Neural progenitor cell (in vitro differentiated cells): ENCODE data around the gene AKR7A3. TPM values are rescaled to one million over a fixed set of nuclear protein-coding genes. Genes with fewer than 3 reads are reported as not detected.

Experiments used
- DNase-seq: peaks from one replicate; pipeline ENCODE4 v3.0.0-alpha.2; 2016; ENCODE audit warnings: low spot score
- H2AFZ ChIP-seq: fragments of 200-600 bp; sonication (generic); replicated peaks from 2 replicates; pipeline ENCODE4 v1.6.1; 2016; ENCODE audit warnings: antibody characterized with exemption
- H3F3A ChIP-seq: fragments of 200-600 bp; sonication (generic); 2 replicates; pipeline ENCODE4 v1.6.1; 2016; ENCODE audit warnings: antibody characterized with exemption, low read depth
- H3K27ac ChIP-seq: fragments of 200-600 bp; sonication (generic); 2 replicates; pipeline ENCODE4 v1.5.1; 2016; ENCODE audit warnings: mild to moderate bottlenecking
- H3K27me3 ChIP-seq: fragments of 200-600 bp; sonication (generic); 2 replicates; pipeline ENCODE4 v1.6.1; 2016; ENCODE audit warnings: mild to moderate bottlenecking, moderate library complexity
- H3K36me3 ChIP-seq: fragments of 200-600 bp; sonication (generic); 2 replicates; pipeline ENCODE4 v1.5.1; 2016
- H3K4me1 ChIP-seq: fragments of 200-600 bp; sonication (generic); 2 replicates; pipeline ENCODE4 v1.6.1; 2016; ENCODE audit warnings: mixed run types
- H3K4me2 ChIP-seq: fragments of 200-600 bp; sonication (generic); 2 replicates; pipeline ENCODE4 v1.6.1; 2016
- H3K4me3 ChIP-seq: fragments of 200-600 bp; sonication (generic); 2 replicates; pipeline ENCODE4 v1.5.1; 2016
- H3K79me2 ChIP-seq: fragments of 200-600 bp; sonication (generic); 2 replicates; pipeline ENCODE4 v1.6.1; 2016; ENCODE audit warnings: low read depth
- H3K9ac ChIP-seq: fragments of 200-600 bp; sonication (generic); 2 replicates; pipeline ENCODE4 v1.6.1; 2016
- H3K9me3 ChIP-seq: fragments of 200-600 bp; sonication (generic); 2 replicates; pipeline ENCODE4 v1.5.1; 2016; ENCODE audit warnings: low read depth
- H4K20me1 ChIP-seq: fragments of 200-600 bp; sonication (generic); 2 replicates; pipeline ENCODE4 v1.6.1; 2016; ENCODE audit warnings: low read depth
- H3K27ac Mint-ChIP-seq: 3 replicates; pipeline ENCODE4 v1.8.0; 2021; ENCODE audit warnings: mixed read lengths
- H3K27me3 Mint-ChIP-seq: 2 replicates; pipeline ENCODE4 v1.8.0; 2022; ENCODE audit warnings: low read depth, mild to moderate bottlenecking, inconsistent platforms, moderate library complexity, mixed read lengths; ENCODE audit not compliant: insufficient read depth
- H3K36me3 Mint-ChIP-seq: 3 replicates; pipeline ENCODE4 v1.8.0; 2021; ENCODE audit warnings: mixed read lengths
- H3K4me1 Mint-ChIP-seq: 3 replicates; pipeline ENCODE4 v1.8.0; 2021; ENCODE audit warnings: mixed read lengths
- H3K4me3 Mint-ChIP-seq: 3 replicates; pipeline ENCODE4 v1.8.0; 2021; ENCODE audit warnings: mild to moderate bottlenecking, moderate library complexity, mixed read lengths
- H3K9me3 Mint-ChIP-seq: 3 replicates; pipeline ENCODE4 v1.8.0; 2020; ENCODE audit warnings: mixed read lengths
- CTCF ChIP-seq: fragments of 200-600 bp; sonication (generic); IDR thresholded peaks from 2 replicates; pipeline ENCODE4 v1.5.1; 2017; ENCODE audit warnings: antibody characterized with exemption, mild to moderate bottlenecking
- EZH2 ChIP-seq: fragments of 200-600 bp; sonication (generic); IDR thresholded peaks from 2 replicates; pipeline ENCODE4 v1.6.1; 2017; ENCODE audit warnings: antibody characterized with exemption, mild to moderate bottlenecking, moderate library complexity
- EZH2phosphoT487 ChIP-seq: fragments of 200-600 bp; sonication (generic); IDR thresholded peaks from 2 replicates; pipeline ENCODE4 v1.6.1; 2017; ENCODE audit warnings: antibody characterized with exemption
- total RNA-seq: library from RNA; depleted of rRNA; stranded (reverse); fragments of >200 nt; gene quantifications from 2 replicates; pipeline ENCODE4 v1.2.3, GENCODE V29; 2015; ENCODE audit warnings: low replicate concordance

The AKR7A3 gene
- total RNA-seq, 1 donor from 2014 or later: not detected

- Histone ChIP-seq H3K27ac (no peak overlapping the region), H3K79me2 (peaks cover 39% of the 10 kb centered on the region), H3K9me3 (no peaks in the 10 kb centered on the region), H3K27me3 (no peaks in the 10 kb centered on the region), H2AFZ (peak overlapping the region; percentile 75), H3K9ac (peak overlapping the region; percentile 86), H3K36me3 (no peaks in the 10 kb centered on the region), H3F3A (no peaks in the 10 kb centered on the region), H3K4me2 (peak overlapping the region; percentile 97), H3K4me3 (peak overlapping the region; percentile 72), H3K4me1 (peaks cover 7% of the 10 kb centered on the region), H4K20me1 (peaks cover 46% of the 10 kb centered on the region)
- DNase-seq: no peak
- peak overlapping the region; percentile 80 for H3K4me3 Mint-ChIP-seq
- H3K9me3 Mint-ChIP-seq: no peaks in the 10 kb centered on the region
- peaks cover 37% of the 10 kb centered on the region for H3K4me1 Mint-ChIP-seq
- H3K36me3 Mint-ChIP-seq: peaks cover 8% of the 10 kb centered on the region
- no peak for TF ChIP-seq CTCF
- TF ChIP-seq EZH2: no peak
- no peak for TF ChIP-seq EZH2phosphoT487
- peak overlapping the region; percentile 13 for H3K27ac Mint-ChIP-seq
- H3K27me3 Mint-ChIP-seq: peaks cover 2% of the 10 kb centered on the region
These were observed 24.4 kb upstream of the AKR7A3 start for GRCh38 chr1:19312782-19313635.

DNA sequence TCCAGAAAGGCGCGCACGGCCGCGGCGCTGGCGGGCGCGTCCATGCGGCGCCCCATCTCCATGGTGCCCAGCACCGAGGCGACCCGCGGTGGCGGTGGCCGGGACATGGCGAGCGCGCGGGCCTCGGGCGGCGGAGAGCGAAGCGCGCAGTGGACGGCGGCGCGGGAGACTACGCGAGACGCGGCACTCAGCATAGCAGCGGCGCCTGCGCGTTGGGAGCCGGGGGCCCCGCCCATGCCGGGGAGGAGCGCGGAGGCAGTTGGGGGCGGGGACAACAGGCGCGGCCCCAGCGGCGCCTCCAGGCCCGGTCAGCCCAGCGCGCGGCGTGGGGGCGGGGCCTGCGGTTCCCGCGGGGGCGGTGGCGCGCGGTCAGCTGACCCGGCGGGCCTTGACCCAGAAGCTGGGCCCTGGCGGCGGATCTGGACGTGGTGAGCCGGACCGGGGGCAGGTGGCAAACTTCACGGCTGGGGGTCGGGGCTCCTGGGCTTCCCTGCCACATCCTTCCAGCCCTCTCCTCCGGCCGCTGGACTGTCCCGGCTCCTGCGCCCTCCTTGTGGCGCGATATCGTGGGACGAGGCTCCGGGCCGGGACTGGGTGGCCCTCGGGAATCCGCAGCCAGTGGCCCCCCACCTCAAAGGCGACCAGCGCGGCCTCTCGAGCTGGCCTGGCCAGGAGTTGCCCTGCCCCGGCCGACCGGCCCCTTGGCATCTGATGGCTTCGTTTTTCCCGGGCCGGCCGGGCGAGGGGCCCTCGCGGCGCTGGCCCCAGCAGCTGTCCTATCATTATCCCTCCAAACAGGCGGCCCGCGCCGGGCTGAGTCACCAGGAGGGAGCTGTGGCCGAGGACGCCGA lies 23.6 kb upstream of the AKR7A3 start, which contains the start of the genes AKR7A2 and SLC66A1:
Gene AKR7A2 (minus strand): TSS at position 214 of the 851 bp plus-strand sequence. CDS start 20 bp downstream, at position 194.
Gene SLC66A1 (plus strand): TSS at position 396 of the 851 bp plus-strand sequence. CDS start 5,352 bp downstream, outside the sequence.
- H3K9me3 ChIP-seq: no peaks in the 10 kb centered on the region
- H3K27ac ChIP-seq: no peak within 1 kb of the TSS
- H3K9ac ChIP-seq: peak within 1 kb of the TSS; percentile 86
- Mint-ChIP-seq H3K9me3 (no peaks in the 10 kb centered on the region), H3K36me3 (peaks cover 10% of the 10 kb centered on the region), H3K27me3 (peaks cover 2% of the 10 kb centered on the region), H3K27ac (peak within 1 kb of the TSS; percentile 74), H3K4me1 (peaks cover 37% of the 10 kb centered on the region), H3K4me3 (peak within 1 kb of the TSS; percentile 94)
- H3K27me3 ChIP-seq: no peaks in the 10 kb centered on the region
- peak within 1 kb of the TSS; percentile 72 for H3K4me3 ChIP-seq
- peak within 1 kb of the TSS; percentile 99 for H3K4me2 ChIP-seq
- H3K4me1 ChIP-seq: peaks cover 7% of the 10 kb centered on the region
- peaks cover 39% of the 10 kb centered on the region for H3K79me2 ChIP-seq
- TF ChIP-seq CTCF (peak; percentile 7), EZH2phosphoT487 (no peak)
- H2AFZ ChIP-seq: peak within 1 kb of the TSS; percentile 75
- H3K36me3 ChIP-seq: no peaks in the 10 kb centered on the region
- H4K20me1 ChIP-seq: peaks cover 38% of the 10 kb centered on the region
- H3F3A ChIP-seq: no peaks in the 10 kb centered on the region
- DNase-seq: peak; percentile 98

- no peak for DNase-seq
- Histone ChIP-seq H3K9me3 (no peaks in the 10 kb centered on the region), H3K4me3 (peak overlapping the region; percentile 72), H3K4me2 (peak overlapping the region; percentile 99), H3K27ac (no peak overlapping the region), H3K79me2 (peaks cover 39% of the 10 kb centered on the region), H3K36me3 (no peaks in the 10 kb centered on the region), H3K9ac (peak overlapping the region; percentile 69), H4K20me1 (peaks cover 34% of the 10 kb centered on the region), H2AFZ (peak overlapping the region; percentile 75), H3F3A (no peaks in the 10 kb centered on the region), H3K27me3 (no peaks in the 10 kb centered on the region), H3K4me1 (peaks cover 7% of the 10 kb centered on the region)
- Mint-ChIP-seq H3K27me3 (peaks cover 2% of the 10 kb centered on the region), H3K36me3 (peaks cover 15% of the 10 kb centered on the region), H3K27ac (peak overlapping the region; percentile 74), H3K4me1 (peaks cover 37% of the 10 kb centered on the region), H3K4me3 (peak overlapping the region; percentile 94), H3K9me3 (no peaks in the 10 kb centered on the region)
- TF ChIP-seq CTCF (no peak), EZH2phosphoT487 (no peak), EZH2 (no peak)
These were observed 22.9 kb upstream of the AKR7A3 start for GRCh38 chr1:19311503-19311930.
